AG08396 (cell line): ENCODE data around the gene SMIM36.
"Not testable (repeated sequence)": the region's sequence is repeated elsewhere in the genome, so short reads cannot be mapped to it uniquely, and the experiment has no call there.

Experiments
- DNase-seq: peaks from one replicate; pipeline ENCODE4 v3.0.0; 2012; ENCODE audit warnings: low spot score, mixed read lengths

Gene SMIM36

GRCh38 chr17:55510986-55511721 lies at the start of gene SMIM36:
Gene SMIM36, minus strand, starts transcription at chr17:55511452.
- no peak for DNase-seq

GRCh38 chr17:55555772-55556171 lies 44.5 kb upstream of the SMIM36 start:
- DNase-seq, result no peak

DNA sequence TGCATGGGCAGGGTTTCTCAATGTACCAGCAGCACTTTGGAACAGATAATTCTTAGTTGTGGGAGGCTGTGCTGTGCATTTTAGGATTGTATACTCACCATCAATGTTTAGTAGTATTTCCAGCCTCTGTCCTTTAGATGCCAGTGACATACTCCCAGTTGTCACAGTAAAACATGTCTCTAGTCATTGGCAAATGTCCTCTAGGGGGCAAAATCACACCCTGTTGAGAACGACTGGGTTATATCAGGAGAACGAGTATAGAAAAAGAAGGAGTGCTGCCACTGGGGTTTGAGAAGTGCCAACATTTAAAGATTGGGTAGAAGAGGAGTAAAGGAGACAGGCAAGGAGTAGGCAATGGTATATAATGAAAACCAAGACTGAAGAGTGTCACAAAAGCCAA lies 37.9 kb upstream of the SMIM36 start:
- DNase-seq, result no peak

GRCh38 chr17:55546991-55547664 lies 35.9 kb upstream of the SMIM36 start:
- DNase-seq, result no peak

DNA sequence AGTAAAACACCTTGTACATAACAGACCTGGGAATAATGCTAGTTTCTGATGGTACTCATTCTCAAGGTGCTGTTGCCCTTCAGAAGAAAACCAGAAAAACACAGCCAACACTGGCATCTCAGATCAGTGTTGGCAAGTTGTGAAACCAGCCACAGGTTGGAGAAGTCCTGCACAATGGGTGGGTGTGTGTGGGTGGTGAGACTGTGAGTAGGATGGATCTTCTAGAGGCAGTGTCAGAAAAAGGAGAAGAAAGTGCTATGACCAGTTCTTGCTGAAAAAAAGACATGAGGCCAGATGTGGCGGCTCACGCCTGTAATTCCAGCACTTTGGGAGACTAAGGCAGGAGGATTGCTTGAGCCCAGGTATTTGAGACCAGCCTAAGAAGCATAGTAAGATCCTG lies 35.2 kb upstream of the SMIM36 start:
- no peak for DNase-seq

DNA sequence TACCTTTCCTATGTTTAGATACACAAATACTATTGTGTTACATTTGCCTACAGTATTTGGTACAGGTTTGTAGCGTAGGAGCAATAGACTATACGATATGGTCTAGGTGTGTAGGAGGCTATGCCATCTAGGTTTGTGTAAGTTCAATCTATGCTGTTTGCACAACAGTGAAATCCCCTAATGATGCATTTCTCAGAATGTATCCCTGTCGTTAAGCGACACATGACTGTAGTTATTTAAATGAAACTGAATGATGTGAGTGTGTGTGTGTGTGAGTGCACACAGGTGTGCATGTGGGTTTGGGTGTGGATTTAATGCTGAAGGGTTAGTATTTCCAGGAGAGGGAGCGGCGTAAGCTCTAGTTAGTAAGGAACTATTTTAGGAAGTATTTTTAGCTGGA lies 34.6 kb upstream of the SMIM36 start:
- DNase-seq, result no peak

DNA sequence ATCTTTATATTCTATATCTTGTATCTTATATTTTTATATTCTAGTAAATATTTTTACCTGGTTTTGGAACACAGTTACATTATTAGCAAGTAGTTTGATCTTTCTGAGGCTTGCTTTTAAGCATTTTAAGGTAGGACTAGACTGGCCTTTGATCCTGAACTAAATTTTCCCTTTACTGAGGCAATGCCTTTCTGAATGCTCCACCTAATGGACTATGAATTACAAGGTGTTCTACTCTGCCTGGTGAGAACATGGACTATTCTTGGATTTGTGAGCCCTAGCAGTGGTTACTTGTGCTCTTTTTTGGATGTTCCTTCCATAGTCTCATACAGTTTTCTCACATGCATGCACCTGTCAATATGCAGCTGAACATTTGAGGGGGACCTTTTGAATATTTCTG lies 32.5 kb upstream of the SMIM36 start:
- DNase-seq, result no peak

- no peak for DNase-seq
These were observed 29.3 kb upstream of the SMIM36 start for GRCh38 chr17:55540414-55541091.

DNA sequence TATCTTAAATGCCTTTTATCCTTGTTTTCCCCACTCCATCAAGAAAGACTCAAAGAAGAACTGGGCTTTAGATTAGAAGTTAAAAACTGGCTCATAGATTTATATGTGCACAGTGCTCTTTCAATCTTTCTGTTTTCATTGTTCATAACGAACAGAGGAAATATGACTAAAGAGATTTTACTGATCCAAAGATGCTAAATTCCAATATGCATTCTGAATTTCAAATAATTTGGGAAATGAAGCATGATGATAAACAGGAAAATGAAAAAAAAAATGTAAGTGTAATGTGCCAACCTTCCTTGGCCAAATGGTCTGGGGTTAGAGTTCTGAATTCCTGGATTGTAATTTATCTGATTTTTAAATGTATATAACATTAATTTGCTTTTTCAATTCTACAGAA lies 25.0 kb upstream of the SMIM36 start:
- no peak for DNase-seq

GRCh38 chr17:55533608-55534007 lies 22.4 kb upstream of the SMIM36 start:
- DNase-seq, result no peak

GRCh38 chr17:55532670-55533069 lies 21.4 kb upstream of the SMIM36 start:
- no peak for DNase-seq

- DNase-seq, result no peak
These were observed 19.9 kb upstream of the SMIM36 start for GRCh38 chr17:55531053-55531728.

DNA sequence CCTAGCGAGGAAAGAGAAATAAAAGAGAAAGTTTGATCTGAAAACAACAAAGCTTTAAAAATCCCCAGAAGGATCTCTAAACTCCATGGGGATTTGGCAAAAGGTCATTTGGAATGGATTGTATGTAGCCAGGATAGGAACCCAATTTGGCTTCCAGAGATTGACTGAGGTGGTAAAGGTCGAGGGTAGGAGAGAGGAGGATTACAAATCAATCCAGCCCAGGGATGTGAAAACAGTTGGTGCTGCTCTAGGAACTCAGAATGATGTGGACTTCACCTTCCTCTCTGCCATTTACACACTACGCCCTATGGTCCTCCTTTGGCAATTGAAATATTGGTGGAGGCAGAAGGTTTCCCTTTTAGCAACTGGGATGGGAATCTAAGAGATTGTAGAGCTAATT lies 18.8 kb upstream of the SMIM36 start:
- no peak for DNase-seq

- DNase-seq, result peak; percentile 61
These were observed 16.4 kb upstream of the SMIM36 start for GRCh38 chr17:55527540-55528118.

DNA sequence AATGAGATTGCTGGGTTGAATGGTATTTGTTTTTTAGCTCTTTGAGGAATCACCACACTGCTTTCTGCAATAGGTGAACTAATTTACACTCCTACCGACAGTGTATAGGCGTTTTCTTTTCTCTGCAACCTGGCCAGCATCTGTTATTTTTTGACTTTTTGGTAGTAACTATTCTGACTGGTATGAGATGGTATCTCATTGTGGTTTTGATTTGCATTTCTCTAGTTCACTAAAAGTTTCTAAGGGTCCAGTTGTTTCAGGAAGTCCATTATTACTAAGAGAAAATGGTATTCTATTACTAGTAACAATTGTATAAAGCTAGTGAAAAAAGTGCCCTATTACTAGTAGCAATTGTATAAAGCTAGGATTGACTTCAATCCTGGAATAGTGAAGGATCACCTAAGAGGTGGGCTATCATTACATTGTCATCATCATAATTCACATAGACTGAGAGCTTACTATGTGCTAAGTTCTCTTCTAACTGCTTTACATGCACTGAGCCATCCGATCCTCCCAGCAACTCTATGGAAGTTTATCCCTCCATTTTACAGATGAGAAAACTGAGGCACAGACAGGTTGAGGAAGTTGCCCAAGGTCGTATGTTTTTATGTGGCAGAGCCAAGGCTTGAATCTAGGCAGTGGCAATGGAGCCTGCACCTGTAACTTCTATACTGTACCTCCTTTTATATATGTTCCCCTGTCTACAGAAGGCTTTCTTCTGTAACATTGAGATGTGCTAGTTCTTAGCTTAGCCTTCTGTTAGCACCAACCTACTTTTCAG lies 13.4 kb upstream of the SMIM36 start:
- no peak for DNase-seq

DNA sequence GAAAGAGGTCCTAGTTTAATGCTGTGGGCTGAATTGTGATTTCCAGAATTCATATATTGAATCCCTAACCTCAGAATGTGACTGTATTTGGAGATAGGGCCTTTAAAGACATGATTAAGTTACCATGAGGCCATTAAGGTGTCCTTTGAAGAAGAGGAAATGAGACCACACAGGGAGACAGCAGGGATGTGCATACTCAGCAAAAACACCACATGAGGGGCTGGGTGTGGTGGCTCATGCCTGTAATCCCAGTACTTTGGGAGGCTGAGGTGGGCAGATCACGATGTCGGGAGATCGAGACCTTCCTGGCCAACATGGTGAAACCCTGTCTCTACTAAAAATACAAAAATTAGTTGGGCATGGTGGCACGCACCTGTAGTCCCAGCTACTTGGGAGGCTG lies 11.8 kb upstream of the SMIM36 start:
- not testable (repeated sequence) for DNase-seq

DNA sequence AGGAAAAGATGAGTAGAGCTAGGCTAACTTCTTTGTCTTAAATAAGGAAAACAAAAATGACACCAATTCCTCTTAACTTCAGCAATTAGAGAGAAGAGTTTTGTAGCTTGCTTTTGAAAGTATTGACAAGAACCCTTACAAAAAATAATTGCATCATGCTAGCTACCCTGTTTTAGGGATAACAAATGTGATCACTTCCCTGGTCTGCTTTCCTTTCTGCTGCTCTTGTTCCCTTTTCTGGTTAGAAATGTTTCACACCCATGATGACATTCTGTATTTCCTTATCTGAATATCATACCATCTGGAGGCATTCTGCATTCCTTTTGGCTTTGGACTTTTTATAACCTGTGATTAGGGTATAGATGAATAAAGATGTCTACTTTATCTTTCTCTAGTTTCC lies 9.9 kb upstream of the SMIM36 start:
- no peak for DNase-seq

DNA sequence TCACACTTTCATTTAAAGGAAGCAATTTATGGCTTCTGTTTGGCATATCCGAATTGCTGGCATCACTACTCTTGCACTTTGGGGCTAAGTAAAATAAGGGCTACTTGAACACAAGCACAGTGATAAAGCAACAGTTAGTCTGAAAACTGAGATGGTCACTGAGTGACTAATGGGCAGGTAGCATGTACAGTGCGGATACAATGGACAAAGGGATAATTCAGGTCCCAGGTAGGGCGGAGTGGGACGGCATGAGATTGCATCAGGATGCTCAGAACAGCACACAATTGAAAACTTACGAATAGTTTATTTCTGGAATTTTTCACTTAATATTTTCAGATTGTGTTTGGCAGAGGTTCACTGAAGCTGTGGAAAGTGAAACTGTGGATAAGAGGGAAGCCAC lies 9.2 kb upstream of the SMIM36 start:
- no peak for DNase-seq

DNA sequence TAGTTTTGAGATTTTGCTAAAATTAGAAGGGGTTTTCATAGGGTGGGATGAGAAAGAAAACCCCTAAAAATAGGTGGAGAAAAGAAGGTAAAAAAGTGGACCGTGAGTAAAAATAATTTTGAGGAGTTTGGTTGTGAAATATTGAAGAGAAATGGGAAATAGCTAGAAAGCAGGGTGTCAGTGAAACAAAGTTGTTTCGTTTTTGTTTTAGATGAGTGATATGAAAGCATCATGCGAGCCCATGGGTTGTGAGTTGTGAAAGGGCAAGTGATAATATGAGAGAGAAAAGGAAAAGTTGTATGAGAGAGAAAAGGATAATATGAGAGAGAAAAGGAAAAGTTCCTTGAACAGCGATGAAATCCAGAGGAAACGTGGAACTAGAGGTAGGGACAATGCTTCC lies 7.3 kb upstream of the SMIM36 start:
- DNase-seq, result no peak

DNA sequence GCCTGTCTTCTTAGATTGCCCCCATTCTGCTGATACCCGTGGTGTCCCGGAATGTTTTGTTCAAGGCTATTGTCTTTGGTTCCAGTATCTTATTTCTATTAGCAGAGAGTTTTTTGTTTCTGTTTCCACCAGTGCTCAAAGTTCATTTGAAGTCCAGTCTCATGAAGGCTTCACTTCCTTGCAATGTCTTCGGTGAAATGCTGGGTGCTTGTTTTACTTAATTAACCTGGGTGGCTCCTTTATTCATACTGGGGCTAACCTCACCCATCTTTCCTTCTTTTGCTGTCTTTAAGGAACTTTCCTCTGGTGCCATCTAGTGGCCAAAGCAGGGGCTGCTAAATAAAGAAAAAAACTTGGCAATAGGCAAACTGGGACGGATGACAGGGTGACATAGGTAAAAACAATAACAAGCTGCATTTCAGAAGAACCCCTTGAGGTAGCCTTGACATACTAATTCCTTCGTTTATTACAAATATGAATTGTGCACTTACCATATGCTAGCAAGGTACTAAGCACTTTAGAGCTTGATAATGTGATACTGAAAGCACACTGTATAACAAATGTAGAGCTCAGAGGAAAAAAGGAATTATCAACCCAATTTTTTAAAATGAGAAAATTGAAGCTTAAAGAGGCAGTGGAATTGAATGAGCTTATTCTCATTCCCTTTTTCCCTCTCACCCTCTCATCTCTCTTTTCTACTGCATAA lies 2.8 kb upstream of the SMIM36 start:
- DNase-seq, result peak; percentile 57

- not testable (repeated sequence) for DNase-seq
These were observed 3.6 kb downstream of the SMIM36 start for GRCh38 chr17:55507669-55508068.
